ENCODE results near the gene GPR42.

Gene GPR42

GRCh38 chr19:35416331-35416730 lies 45.5 kb downstream of the GPR42 start:
- no peak overlapping the region for H3K9ac ChIP-seq (ENCODE audit: low read depth, low read length)

GRCh38 chr19:35417278-35417677 lies 46.4 kb downstream of the GPR42 start:
- H3K9me3 ChIP-seq (ENCODE audit: control insufficient read depth, insufficient read depth, low read length), result no peaks in the 10 kb centered on the region
- H3K9ac ChIP-seq (ENCODE audit: low read depth, low read length), result no peak overlapping the region
- H3K4me3 ChIP-seq (ENCODE audit: low read depth, low read length), result no peak overlapping the region
- no peaks in the 10 kb centered on the region for H3K36me3 ChIP-seq (ENCODE audit: control insufficient read depth, insufficient read depth, low read length)
- H3K27ac ChIP-seq (ENCODE audit: low read depth, low read length), result no peak overlapping the region
- no peaks in the 10 kb centered on the region for H3K4me1 ChIP-seq (ENCODE audit: control insufficient read depth, insufficient read depth, low read length)
- H3K27me3 ChIP-seq (ENCODE audit: control insufficient read depth, insufficient read depth, low read length), result no peaks in the 10 kb centered on the region

More at GRCh38 chr19:35416331-35416730, 45.5 kb downstream of the GPR42 start:
- Histone ChIP-seq H3K36me3 (ENCODE audit: control insufficient read depth, insufficient read depth, low read length) (no peaks in the 10 kb centered on the region), H3K27me3 (ENCODE audit: control insufficient read depth, insufficient read depth, low read length) (no peaks in the 10 kb centered on the region), H3K4me1 (ENCODE audit: control insufficient read depth, insufficient read depth, low read length) (no peaks in the 10 kb centered on the region), H3K27ac (ENCODE audit: low read depth, low read length) (no peak overlapping the region), H3K4me3 (ENCODE audit: low read depth, low read length) (no peak overlapping the region), H3K9me3 (ENCODE audit: control insufficient read depth, insufficient read depth, low read length) (no peaks in the 10 kb centered on the region)

- Histone ChIP-seq H3K4me1 (ENCODE audit: control insufficient read depth, insufficient read depth, low read length) (no peaks in the 10 kb centered on the region), H3K4me3 (ENCODE audit: low read depth, low read length) (no peak overlapping the region)
Observed at GRCh38 chr19:35417713-35418534, 47.1 kb downstream of the GPR42 start.

GRCh38 chr19:35419046-35419445 lies 48.2 kb downstream of the GPR42 start:
- no peak overlapping the region for H3K9ac ChIP-seq (ENCODE audit: low read depth, low read length)
- H3K36me3 ChIP-seq (ENCODE audit: control insufficient read depth, insufficient read depth, low read length), result no peaks in the 10 kb centered on the region
- no peak overlapping the region for H3K27ac ChIP-seq (ENCODE audit: low read depth, low read length)
- H3K27me3 ChIP-seq (ENCODE audit: control insufficient read depth, insufficient read depth, low read length), result no peaks in the 10 kb centered on the region
- H3K4me1 ChIP-seq (ENCODE audit: control insufficient read depth, insufficient read depth, low read length), result no peaks in the 10 kb centered on the region
- H3K4me3 ChIP-seq (ENCODE audit: low read depth, low read length), result no peak overlapping the region
- H3K9me3 ChIP-seq (ENCODE audit: control insufficient read depth, insufficient read depth, low read length), result no peaks in the 10 kb centered on the region

More at GRCh38 chr19:35417713-35418534, 47.1 kb downstream of the GPR42 start:
- H3K9ac ChIP-seq (ENCODE audit: low read depth, low read length), result no peak overlapping the region
- no peaks in the 10 kb centered on the region for H3K36me3 ChIP-seq (ENCODE audit: control insufficient read depth, insufficient read depth, low read length)
- no peaks in the 10 kb centered on the region for H3K27me3 ChIP-seq (ENCODE audit: control insufficient read depth, insufficient read depth, low read length)
- H3K27ac ChIP-seq (ENCODE audit: low read depth, low read length), result no peak overlapping the region
- H3K9me3 ChIP-seq (ENCODE audit: control insufficient read depth, insufficient read depth, low read length), result no peaks in the 10 kb centered on the region

DNA sequence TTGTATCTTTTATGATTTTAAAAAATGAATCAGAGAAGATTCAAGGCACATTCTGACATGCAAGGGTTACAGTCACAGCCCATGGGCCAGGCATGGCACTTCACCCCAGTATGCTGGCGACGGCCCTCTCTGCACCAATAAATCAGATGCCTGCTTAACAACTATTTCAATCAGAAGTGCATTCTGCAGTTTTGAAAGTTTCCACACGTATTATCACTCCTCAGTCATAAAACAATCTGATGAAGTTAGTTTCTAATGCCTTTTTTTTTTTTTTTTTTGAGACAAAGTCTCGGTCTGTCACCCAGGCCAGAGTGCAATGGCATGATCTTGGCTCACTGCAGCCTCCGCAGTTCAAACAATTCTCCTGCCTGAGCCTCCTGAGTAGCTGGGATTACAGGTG lies 48.9 kb downstream of the GPR42 start:
- no peak overlapping the region for H3K9ac ChIP-seq (ENCODE audit: low read depth, low read length)
- H3K27me3 ChIP-seq (ENCODE audit: control insufficient read depth, insufficient read depth, low read length), result no peaks in the 10 kb centered on the region
- H3K36me3 ChIP-seq (ENCODE audit: control insufficient read depth, insufficient read depth, low read length), result no peaks in the 10 kb centered on the region
- no peak overlapping the region for H3K27ac ChIP-seq (ENCODE audit: low read depth, low read length)
- H3K4me1 ChIP-seq (ENCODE audit: control insufficient read depth, insufficient read depth, low read length), result no peaks in the 10 kb centered on the region
- H3K9me3 ChIP-seq (ENCODE audit: control insufficient read depth, insufficient read depth, low read length), result no peaks in the 10 kb centered on the region
- H3K4me3 ChIP-seq (ENCODE audit: low read depth, low read length), result no peak overlapping the region

GRCh38 chr19:35421362-35421761 lies 50.5 kb downstream of the GPR42 start:
- H3K27ac ChIP-seq (ENCODE audit: low read depth, low read length), result no peak overlapping the region
- no peaks in the 10 kb centered on the region for H3K27me3 ChIP-seq (ENCODE audit: control insufficient read depth, insufficient read depth, low read length)
- H3K36me3 ChIP-seq (ENCODE audit: control insufficient read depth, insufficient read depth, low read length), result no peaks in the 10 kb centered on the region

More at GRCh38 chr19:35421362-35421761, 50.5 kb downstream of the GPR42 start:
- Histone ChIP-seq H3K9ac (ENCODE audit: low read depth, low read length) (no peak overlapping the region), H3K9me3 (ENCODE audit: control insufficient read depth, insufficient read depth, low read length) (no peaks in the 10 kb centered on the region), H3K4me1 (ENCODE audit: control insufficient read depth, insufficient read depth, low read length) (no peaks in the 10 kb centered on the region), H3K4me3 (ENCODE audit: low read depth, low read length) (no peak overlapping the region)

Data from HUES48 (cell line).